ENCODE measurements around the gene TCF4. TPM values are rescaled to one million over a fixed set of nuclear protein-coding genes. Genes with fewer than 3 reads are reported as not detected.
A peak's percentile ranks its signal among the peaks of the same experiment; 100 is the strongest.

The TCF4 gene
- total RNA-seq, 4 donors from 2014 or later, result 30.3 to 51.1 (median 40.1) TPM

GRCh38 chr18:55483266-55483871, 104.6 kb downstream of the TCF4 start:
- no peaks in the 10 kb centered on the region for H3K27me3 ChIP-seq
- 74 to 79% methylated on average over 2 of the region's 2 CpGs for WGBS, 2 donors (ENCODE audit: low coverage in 1 of 2)
- in situ Hi-C loops (cut with MboI; ENCODE audit: low pct_ligation_motif_present in 1 of 4, low pct_unique_long_range_greater_than_20kb in 1 of 4, low sequenced_read_pairs in 3 of 4) (no loop called here), intact Hi-C loops (cut with DNase I; ENCODE audit: low total_unique reads) (no loop called here)
- no peak for TF ChIP-seq CTCF (IDR thresholded peaks at IDR 0.05)
- no peak for TF ChIP-seq EP300 (IDR thresholded peaks at IDR 0.05; ENCODE audit: low read depth)
- TF ChIP-seq POLR2AphosphoS5 (IDR thresholded peaks at IDR 0.05), result no peak
- no peak for TF ChIP-seq POLR2A (IDR thresholded peaks at IDR 0.05)
- H3K4me1 ChIP-seq, result peaks cover 0 to 3% (median 1%) of the 10 kb centered on the region in 4 donors
- no peak overlapping the region for H3K4me3 ChIP-seq
- no peak for DNase-seq
- no peaks in the 10 kb centered on the region for H3K9me3 ChIP-seq
- no peaks in the 10 kb centered on the region for H3K36me3 ChIP-seq
- H3K27ac ChIP-seq, result no peak overlapping the region

GRCh38 chr18:55479656-55480420, 108.2 kb downstream of the TCF4 start:
- peaks cover 0 to 11% (median 3%) of the 10 kb centered on the region in 4 donors for H3K4me1 ChIP-seq
- in situ Hi-C loops (cut with MboI; ENCODE audit: low pct_ligation_motif_present in 1 of 4, low pct_unique_long_range_greater_than_20kb in 1 of 4, low sequenced_read_pairs in 3 of 4) (no loop called here), intact Hi-C loops (cut with DNase I; ENCODE audit: low total_unique reads) (loop anchor here (10.0 kb wide), 1 partner anchor 105 kb away; the partner anchor contains the start of gene TCF4)
- no peaks in the 10 kb centered on the region for H3K36me3 ChIP-seq
- H3K9me3 ChIP-seq, result no peaks in the 10 kb centered on the region
- H3K27me3 ChIP-seq, result no peaks in the 10 kb centered on the region
- no peak for TF ChIP-seq EP300 (IDR thresholded peaks at IDR 0.05; ENCODE audit: low read depth)
- no peak for TF ChIP-seq CTCF (IDR thresholded peaks at IDR 0.05)
- TF ChIP-seq POLR2A (IDR thresholded peaks at IDR 0.05), result no peak
- no peak for TF ChIP-seq POLR2AphosphoS5 (IDR thresholded peaks at IDR 0.05)
- H3K27ac ChIP-seq, result peak overlapping the region in 1 of 4 donors; percentile 4
- H3K4me3 ChIP-seq, result no peak overlapping the region
- 75 to 90% methylated on average over 4 to 9 of the region's 9 CpGs for WGBS, 2 donors (ENCODE audit: low coverage in 1 of 2)
- no peak for DNase-seq

- H3K27me3 ChIP-seq, result no peaks in the 10 kb centered on the region
- no peaks in the 10 kb centered on the region for H3K9me3 ChIP-seq
- no peaks in the 10 kb centered on the region for H3K36me3 ChIP-seq
- peaks cover 0 to 11% (median 3%) of the 10 kb centered on the region in 4 donors for H3K4me1 ChIP-seq
- peak overlapping the region; percentile 23 to 44 (median 26) for H3K4me3 ChIP-seq
- intact Hi-C loops (cut with DNase I; ENCODE audit: low total_unique reads), result loop anchor here (10.0 kb wide), 1 partner anchor 107 kb away; the partner anchor contains the start of gene TCF4
- in situ Hi-C loops (cut with MboI; ENCODE audit: low pct_ligation_motif_present in 1 of 4, low pct_unique_long_range_greater_than_20kb in 1 of 4, low sequenced_read_pairs in 3 of 4), result no loop called here
- no peak for DNase-seq
- TF ChIP-seq CTCF (IDR thresholded peaks at IDR 0.05) (no peak), POLR2A (IDR thresholded peaks at IDR 0.05) (no peak), POLR2AphosphoS5 (IDR thresholded peaks at IDR 0.05) (no peak), EP300 (IDR thresholded peaks at IDR 0.05; ENCODE audit: low read depth) (no peak)
- H3K27ac ChIP-seq, result peak overlapping the region; percentile 74 to 83 (median 78)
- WGBS, 2 donors (ENCODE audit: low coverage in 1 of 2), result 49 to 59% methylated on average over 8 of the region's 8 CpGs
These were observed 110.0 kb downstream of the TCF4 start for GRCh38 chr18:55477860-55478581.

GRCh38 chr18:55477499-55477859, 110.5 kb downstream of the TCF4 start:
- WGBS, 2 donors (ENCODE audit: low coverage in 1 of 2), result 12 to 33% methylated on average over 1 to 4 of the region's 4 CpGs
- Histone ChIP-seq H3K27me3 (no peaks in the 10 kb centered on the region), H3K4me3 (peak overlapping the region; percentile 23 to 44 (median 26)), H3K27ac (peak overlapping the region; percentile 74 to 83 (median 78)), H3K9me3 (no peaks in the 10 kb centered on the region), H3K36me3 (no peaks in the 10 kb centered on the region), H3K4me1 (peaks cover 0 to 11% (median 3%) of the 10 kb centered on the region in 4 donors)
- in situ Hi-C loops (cut with MboI; ENCODE audit: low pct_ligation_motif_present in 1 of 4, low pct_unique_long_range_greater_than_20kb in 1 of 4, low sequenced_read_pairs in 3 of 4), result no loop called here
- TF ChIP-seq CTCF (IDR thresholded peaks at IDR 0.05) (peak in 2 of 5 experiments; percentile 12 to 13), POLR2A (IDR thresholded peaks at IDR 0.05) (no peak)
- intact Hi-C loops (cut with DNase I; ENCODE audit: low total_unique reads), result loop anchor here (10.0 kb wide), 1 partner anchor 107 kb away; the partner anchor contains the start of gene TCF4
- no peak for DNase-seq
